Measurements from ENCODE around the gene NACA.
"Not testable (repeated sequence)": the region's sequence is repeated elsewhere in the genome, so short reads cannot be mapped to it uniquely, and the experiment has no call there.

GRCh38 chr12:56704522-56704921 is 20.6 kb downstream of the NACA start:
- TF ChIP-seq CTCF (conservative IDR thresholded peaks at IDR 0.05; ENCODE audit: low read depth, low read length); EZH2 (IDR thresholded peaks at IDR 0.05; ENCODE audit: low read length, unreplicated experiment): not testable (repeated sequence)

Measured in PC-3 (cell line).